Stromal cell of bone marrow (primary cell): ENCODE measurements around the gene GID8.

Experiments
- DNase-seq: peaks from one replicate; pipeline ENCODE4 v3.0.0-alpha.2; 2012; ENCODE audit warnings: low read depth

GID8 gene

GRCh38 chr20:62902926-62903615, 34.9 kb upstream of the GID8 start:
- no peak for DNase-seq

- DNase-seq, result no peak
Observed at GRCh38 chr20:62905536-62906117, 32.3 kb upstream of the GID8 start.

GRCh38 chr20:62906209-62906608, 31.7 kb upstream of the GID8 start:
- DNase-seq, result no peak

GRCh38 chr20:62906647-62907375, 31.1 kb upstream of the GID8 start:
- no peak for DNase-seq

GRCh38 chr20:62907384-62908317, 30.3 kb upstream of the GID8 start:
- no peak for DNase-seq

GRCh38 chr20:62908971-62909791, 28.8 kb upstream of the GID8 start:
- DNase-seq, result no peak

- DNase-seq, result no peak
Observed at GRCh38 chr20:62910217-62910766, 27.7 kb upstream of the GID8 start.

GRCh38 chr20:62910777-62911497, 27.0 kb upstream of the GID8 start:
- DNase-seq, result no peak

- no peak for DNase-seq
Observed at GRCh38 chr20:62911701-62912280, 26.2 kb upstream of the GID8 start.

GRCh38 chr20:62913043-62913630, 24.8 kb upstream of the GID8 start:
- no peak for DNase-seq

- no peak for DNase-seq
Observed at GRCh38 chr20:62914436-62914835, 23.5 kb upstream of the GID8 start.

- DNase-seq, result no peak
Observed at GRCh38 chr20:62914970-62915457, 22.9 kb upstream of the GID8 start.

GRCh38 chr20:62916703-62917476, 21.1 kb upstream of the GID8 start:
- DNase-seq, result no peak

- DNase-seq, result no peak
Observed at GRCh38 chr20:62917720-62918119, 20.2 kb upstream of the GID8 start.

GRCh38 chr20:62918147-62918546, 19.8 kb upstream of the GID8 start:
- no peak for DNase-seq

GRCh38 chr20:62918831-62919230, 19.1 kb upstream of the GID8 start:
- no peak for DNase-seq

GRCh38 chr20:62920039-62920645, 17.8 kb upstream of the GID8 start:
- DNase-seq, result no peak

- DNase-seq, result no peak
Observed at GRCh38 chr20:62921119-62921687, 16.7 kb upstream of the GID8 start.
